NT2/D1 (cell line): ENCODE measurements around the gene STYXL2.

Experiments used
- SUZ12 ChIP-seq: IDR thresholded peaks from 2 replicates; pipeline ENCODE4 v1.6.1; 2011; ENCODE audit not compliant: insufficient read length, insufficient read depth; ENCODE audit errors: extremely low read depth
- YY1 ChIP-seq: IDR thresholded peaks from 2 replicates; pipeline ENCODE4 v1.6.1; 2011; ENCODE audit not compliant: insufficient read length, insufficient read depth
- ZNF274 ChIP-seq: IDR thresholded peaks from 2 replicates; pipeline ENCODE4 v1.6.1; 2011; ENCODE audit warnings: mild to moderate bottlenecking, low read depth, low read length

GRCh38 chr1:167095368-167095767 lies 1.5 kb downstream of the STYXL2 start:
- no peak for TF ChIP-seq YY1
- no peak for TF ChIP-seq ZNF274
- TF ChIP-seq SUZ12: no peak
